CD1c-positive myeloid dendritic cell (primary cell): ENCODE measurements around the gene ATF6.
A peak's percentile ranks its signal among the peaks of the same experiment; 100 is the strongest.
"Not testable (repeated sequence)": the region's sequence is repeated elsewhere in the genome, so short reads cannot be mapped to it uniquely, and the experiment has no call there.

Experiments
- DNase-seq: peaks from one replicate; pipeline ENCODE4 v3.0.0-alpha.2; 2016; ENCODE audit errors: extremely low spot score

The ATF6 gene

GRCh38 chr1:161766102-161766981, at the start of gene ATF6:
Gene ATF6 (plus strand): TSS chr1:161766320. CDS start chr1:161766361, 41 bp downstream.
- peak; percentile 96 for DNase-seq

GRCh38 chr1:161718559-161719324, 47.4 kb upstream of the ATF6 start:
- peak; percentile 82 for DNase-seq

GRCh38 chr1:161719325-161719611, 46.9 kb upstream of the ATF6 start:
- DNase-seq: no peak

- DNase-seq: peak; percentile 56
These were observed 45.7 kb upstream of the ATF6 start for GRCh38 chr1:161720422-161720821.

GRCh38 chr1:161720956-161721737, 45.0 kb upstream of the ATF6 start, which contains the start of gene FCRLB:
Gene FCRLB (plus strand): TSS chr1:161721544. CDS start chr1:161722673, 1,129 bp downstream.
- peak; percentile 48 for DNase-seq

- peak; percentile 91 for DNase-seq
These were observed 44.3 kb upstream of the ATF6 start for GRCh38 chr1:161721738-161722343.

- peak; percentile 45 for DNase-seq
These were observed 43.7 kb upstream of the ATF6 start for GRCh38 chr1:161722406-161722805.

- no peak for DNase-seq
These were observed 42.5 kb upstream of the ATF6 start for GRCh38 chr1:161723459-161724141.

GRCh38 chr1:161725258-161725907, 40.7 kb upstream of the ATF6 start:
- not testable (repeated sequence) for DNase-seq

GRCh38 chr1:161725908-161726472, 40.1 kb upstream of the ATF6 start:
- peak; percentile 43 for DNase-seq

- peak; percentile 88 for DNase-seq
These were observed 39.5 kb upstream of the ATF6 start for GRCh38 chr1:161726473-161727255.

- DNase-seq: peak; percentile 87
These were observed 38.7 kb upstream of the ATF6 start for GRCh38 chr1:161727256-161727924.

- DNase-seq: peak; percentile 45
These were observed 37.5 kb upstream of the ATF6 start for GRCh38 chr1:161728376-161729226.

- peak; percentile 68 for DNase-seq
These were observed 36.0 kb upstream of the ATF6 start for GRCh38 chr1:161730050-161730564.

GRCh38 chr1:161731241-161731640, 34.9 kb upstream of the ATF6 start:
- no peak for DNase-seq

- no peak for DNase-seq
These were observed 34.0 kb upstream of the ATF6 start for GRCh38 chr1:161731981-161732718.

GRCh38 chr1:161733526-161733925, 32.6 kb upstream of the ATF6 start:
- peak; percentile 77 for DNase-seq
